Caco-2 (cell line): ENCODE measurements around the gene MCL1. TPM values are rescaled to one million over a fixed set of nuclear protein-coding genes. Genes with fewer than 3 reads are reported as not detected.

ENCODE experiments used
- BruUV-seq: library from RNA; stranded (reverse); fragments of 400-500 nt; replicated peaks from 2 replicates; lab custom pipeline; 2021; lab: Mats Ljungman, UMichigan
- CTCF ChIA-PET: fragments of 300-600 bp; sonication (Branson Sonifier 250); formaldehyde crosslinking; loops from one replicate; lab custom pipeline; 2022; ENCODE audit warnings: antibody characterized with exemption; lab: Charles Lee
- POLR2A ChIA-PET: fragments of 300-600 bp; sonication (Branson Sonifier 250); formaldehyde crosslinking; loops from one replicate; lab custom pipeline; 2022; ENCODE audit warnings: antibody characterized with exemption; lab: Charles Lee
- DNase-seq, 2 experiments: peaks; one replicate each; pipeline versions ENCODE4 v3.0.0 to v3.0.0-alpha.2; 2020 to 2022
- H3K27me3 ChIP-seq: replicated peaks from 2 replicates; pipeline ENCODE4 v1.6.0; 2011; ENCODE audit warnings: low read length; ENCODE audit not compliant: control insufficient read depth, insufficient read depth
- H3K36me3 ChIP-seq: 2 replicates; pipeline ENCODE4 v1.5.1; 2011; ENCODE audit warnings: low read length; ENCODE audit not compliant: control insufficient read depth, insufficient read depth
- H3K4me1 ChIP-seq: fragments of 250-450 bp; sonication (Bioruptor Pico); 2 replicates; pipeline ENCODE4 v1.5.1; 2020; ENCODE audit warnings: mild to moderate bottlenecking
- H3K4me3 ChIP-seq: 2 replicates; pipeline ENCODE4 v1.5.1; 2011; ENCODE audit warnings: low read depth, mild to moderate bottlenecking, control low read depth, low read length
- H3K9me3 ChIP-seq: fragments of 250-450 bp; sonication (Bioruptor Pico); 2 replicates; pipeline ENCODE4 v1.5.1; 2020; ENCODE audit warnings: mild to moderate bottlenecking, moderate library complexity
- H3K27ac Mint-ChIP-seq: one replicate; pipeline ENCODE4 v1.8.0; 2022; ENCODE audit warnings: mixed read lengths; ENCODE audit not compliant: unreplicated experiment
- H3K27me3 Mint-ChIP-seq: one replicate; pipeline ENCODE4 v1.8.0; 2022; ENCODE audit warnings: mixed read lengths; ENCODE audit not compliant: insufficient read depth, unreplicated experiment
- H3K36me3 Mint-ChIP-seq: one replicate; pipeline ENCODE4 v1.8.0; 2022; ENCODE audit warnings: mild to moderate bottlenecking, mixed read lengths; ENCODE audit not compliant: insufficient read depth, unreplicated experiment
- H3K4me1 Mint-ChIP-seq: one replicate; pipeline ENCODE4 v1.8.0; 2022; ENCODE audit warnings: low read depth, mixed read lengths; ENCODE audit not compliant: unreplicated experiment
- H3K4me3 Mint-ChIP-seq: one replicate; pipeline ENCODE4 v1.8.0; 2022; ENCODE audit warnings: mild to moderate bottlenecking, moderate library complexity, mixed read lengths; ENCODE audit not compliant: unreplicated experiment
- H3K9me3 Mint-ChIP-seq: one replicate; pipeline ENCODE4 v1.8.0; 2022; ENCODE audit warnings: mixed read lengths; ENCODE audit not compliant: unreplicated experiment
- CTCF ChIP-seq, 2 experiments: fragments of 200-600 bp in 1 of 2; IDR thresholded peaks; 1 replicate in 1 of 2; 2 replicates in 1 of 2; pipeline versions ENCODE4 v1.5.1 to v1.8.0; 2011 to 2022; ENCODE audit warnings: antibody characterized with exemption in 1 of 2, control low read depth in 1 of 2, inconsistent platforms in 1 of 2, low read depth in 1 of 2, low read length in 1 of 2, mild to moderate bottlenecking in 1 of 2, moderate library complexity in 1 of 2; ENCODE audit not compliant: insufficient read depth in 1 of 2, severe bottlenecking in 1 of 2, unreplicated experiment in 1 of 2
- intact Hi-C: fragments of 100-400 bp; cut with micrococcal nuclease; formaldehyde crosslinking; loops from one replicate; pipeline ENCODE4 v1.10.0; 2022; ENCODE audit not compliant: unreplicated experiment
- total RNA-seq: library from RNA; stranded (reverse); gene quantifications from 2 replicates; pipeline ENCODE4 v1.2.3, GENCODE V29; 2022

MCL1 gene
- total RNA-seq, 1 experiment from 2014 or later, result 130 TPM

- Mint-ChIP-seq H3K4me3 (peak overlapping the region; percentile 80), H3K27ac (peak overlapping the region; percentile 95), H3K36me3 (peaks cover 48% of the 10 kb centered on the region), H3K9me3 (no peaks in the 10 kb centered on the region), H3K27me3 (no peaks in the 10 kb centered on the region), H3K4me1 (peaks cover 27% of the 10 kb centered on the region)
- no peaks in the 10 kb centered on the region for H3K9me3 ChIP-seq
- intact Hi-C loops, result loop anchor here (1.0 to 10.0 kb wide), 5 partner anchors 59 to 443 kb away; partner anchors contain the start of genes CERS2, GOLPH3L, MINDY1 and PRUNE1
- ChIA-PET POLR2A (interaction anchor here (0.6 to 5.6 kb wide), 11 partner anchors 9 to 467 kb away, joined by 3 to 152 read pairs (median 4); partner anchors contain the start of genes ARNT, ENSA, GOLPH3L and MCL1), CTCF (interaction anchor here (0.5 to 6.2 kb wide), 13 partner anchors 10 to 436 kb away, joined by 3 to 51 read pairs (median 4); partner anchors contain the start of genes ENSA, GOLPH3L and MCL1)
- peak; percentile 92 to 93 for DNase-seq
- BruUV-seq, result no TSS peak
- peak overlapping the region; percentile 46 for H3K4me3 ChIP-seq
- TF ChIP-seq CTCF (IDR thresholded peaks at IDR 0.05; ENCODE audit: insufficient read depth in 1 of 2, low read depth in 1 of 2, low read length in 1 of 2, severe bottlenecking in 1 of 2, unreplicated experiment in 1 of 2), result no peak
- H3K27me3 ChIP-seq, result no peaks in the 10 kb centered on the region
- no peaks in the 10 kb centered on the region; the same call in 1 of the 2 replicates for H3K36me3 ChIP-seq
- H3K4me1 ChIP-seq, result peaks cover 34% of the 10 kb centered on the region
Measured at GRCh38 chr1:150561974-150562445, 17.4 kb downstream of the MCL1 start.

GRCh38 chr1:150561254-150561973, 18.0 kb downstream of the MCL1 start:
- intact Hi-C loops, result loop anchor here (1.0 to 10.0 kb wide), 4 partner anchors 60 to 443 kb away; partner anchors contain the start of genes CERS2, GOLPH3L, MINDY1 and PRUNE1
- H3K4me3 ChIP-seq, result peak overlapping the region; percentile 46
- peak overlapping the region; percentile 95 for H3K27ac Mint-ChIP-seq
- no peaks in the 10 kb centered on the region for H3K27me3 Mint-ChIP-seq
- POLR2A ChIA-PET, result interaction anchor here (0.5 to 5.6 kb wide), 11 partner anchors 10 to 468 kb away, joined by 3 to 152 read pairs (median 5); partner anchors contain the start of genes ADAMTSL4, ARNT, ENSA and GOLPH3L
- H3K4me1 Mint-ChIP-seq, result peaks cover 27% of the 10 kb centered on the region
- peaks cover 29% of the 10 kb centered on the region for H3K4me1 ChIP-seq
- H3K36me3 Mint-ChIP-seq, result peaks cover 42% of the 10 kb centered on the region
- DNase-seq, result peak; percentile 97
- no peaks in the 10 kb centered on the region for H3K9me3 Mint-ChIP-seq
- no peaks in the 10 kb centered on the region for H3K9me3 ChIP-seq
- CTCF ChIA-PET, result interaction anchor here (0.5 to 6.2 kb wide), 25 partner anchors 8 to 361 kb away, joined by 3 to 51 read pairs (median 5); partner anchors contain the start of genes ADAMTSL4, ENSA, FALEC and GOLPH3L
- TF ChIP-seq CTCF (IDR thresholded peaks at IDR 0.05; ENCODE audit: insufficient read depth in 1 of 2, low read depth in 1 of 2, low read length in 1 of 2, severe bottlenecking in 1 of 2, unreplicated experiment in 1 of 2), result no peak
- H3K36me3 ChIP-seq, result no peaks in the 10 kb centered on the region; the same call in 1 of the 2 replicates
- TSS peak; percentile 74 for BruUV-seq
- peak overlapping the region; percentile 80 for H3K4me3 Mint-ChIP-seq
- no peaks in the 10 kb centered on the region for H3K27me3 ChIP-seq
